Mesenchymal stem cell (in vitro differentiated cells and primary cell): ENCODE data around the gene TMEM138.

Experiments
- DNase-seq: peaks from one replicate; pipeline ENCODE4 v3.0.0-alpha.2; 2013
- H2AFZ ChIP-seq: one replicate; pipeline ENCODE4 v1.6.1; 2013; ENCODE audit warnings: low read depth, mild to moderate bottlenecking, control low read depth, inconsistent platforms, low read length, moderate library complexity
- H2AK5ac ChIP-seq: 2 replicates; pipeline ENCODE4 v1.6.1; 2013; ENCODE audit warnings: low read length, moderate library complexity, mild to moderate bottlenecking, inconsistent platforms; ENCODE audit not compliant: severe bottlenecking
- H2BK120ac ChIP-seq: one replicate; pipeline ENCODE4 v1.6.1; 2013; ENCODE audit warnings: low read depth, mild to moderate bottlenecking, inconsistent platforms, low read length, moderate library complexity
- H2BK12ac ChIP-seq, 2 experiments: one replicate each; pipeline ENCODE4 v1.6.1; 2013; ENCODE audit warnings: inconsistent platforms in 2 of 2, low read length in 2 of 2, mild to moderate bottlenecking in 2 of 2, moderate library complexity in 2 of 2, control low read depth in 1 of 2
- H2BK15ac ChIP-seq: one replicate; pipeline ENCODE4 v1.6.1; 2013; ENCODE audit warnings: mild to moderate bottlenecking, low read depth, inconsistent platforms; ENCODE audit not compliant: poor library complexity, severe bottlenecking
- H2BK5ac ChIP-seq: 2 replicates; pipeline ENCODE4 v1.6.1; 2013; ENCODE audit warnings: low read depth, mild to moderate bottlenecking, low read length, control low read depth, inconsistent platforms; ENCODE audit not compliant: poor library complexity, severe bottlenecking
- H3K14ac ChIP-seq, 2 experiments: one replicate each; pipeline ENCODE4 v1.6.1; 2013; ENCODE audit warnings: inconsistent platforms in 2 of 2, low read length in 2 of 2, control low read depth in 1 of 2, mild to moderate bottlenecking in 1 of 2, moderate library complexity in 1 of 2
- H3K18ac ChIP-seq, 2 experiments: one replicate each; pipeline ENCODE4 v1.6.1; 2013; ENCODE audit warnings: inconsistent platforms in 2 of 2, low read length in 2 of 2, control low read depth in 1 of 2, low read depth in 1 of 2, mild to moderate bottlenecking in 1 of 2
- H3K23ac ChIP-seq, 2 experiments: one replicate each; pipeline ENCODE4 v1.6.1; 2013; ENCODE audit warnings: inconsistent platforms in 2 of 2, low read length in 2 of 2, mild to moderate bottlenecking in 2 of 2, moderate library complexity in 2 of 2, control low read depth in 1 of 2
- H3K27ac ChIP-seq: 2 replicates; pipeline ENCODE4 v1.5.1; 2013; ENCODE audit warnings: mild to moderate bottlenecking, moderate library complexity, low read length, control low read depth, inconsistent platforms; ENCODE audit not compliant: poor library complexity, severe bottlenecking
- H3K27me3 ChIP-seq, 2 experiments: 2 replicates each; pipeline versions ENCODE4 v1.6.1 to v1.7.0; 2013; ENCODE audit warnings: low read length in 2 of 2, mild to moderate bottlenecking in 2 of 2, moderate library complexity in 2 of 2, control low read depth in 1 of 2, inconsistent platforms in 1 of 2; ENCODE audit not compliant: control insufficient read depth in 1 of 2, insufficient read depth in 1 of 2
- H3K36me3 ChIP-seq, 2 experiments: 2 replicates each; pipeline versions ENCODE4 v1.6.1 to v1.7.0; 2013; ENCODE audit warnings: low read length in 2 of 2, control low read depth in 1 of 2, inconsistent platforms in 1 of 2, low read depth in 1 of 2, mild to moderate bottlenecking in 1 of 2; ENCODE audit not compliant: insufficient read depth in 2 of 2, control insufficient read depth in 1 of 2
- H3K4ac ChIP-seq, 2 experiments: one replicate each; pipeline ENCODE4 v1.6.1; 2013; ENCODE audit warnings: inconsistent platforms in 2 of 2, low read length in 2 of 2, mild to moderate bottlenecking in 2 of 2, moderate library complexity in 2 of 2, control low read depth in 1 of 2, low read depth in 1 of 2
- H3K4me1 ChIP-seq: 2 replicates; pipeline ENCODE4 v1.6.1; 2013; ENCODE audit warnings: low read depth, low read length, control low read depth; ENCODE audit not compliant: control insufficient read depth, insufficient read depth
- H3K4me2 ChIP-seq: 2 replicates; pipeline ENCODE4 v1.6.1; 2013; ENCODE audit warnings: low read length, mild to moderate bottlenecking, inconsistent platforms; ENCODE audit not compliant: poor library complexity, severe bottlenecking
- H3K4me3 ChIP-seq, 2 experiments: 2 replicates each; pipeline versions ENCODE4 v1.5.1 to v1.7.0; 2013; ENCODE audit warnings: low read length in 2 of 2, mild to moderate bottlenecking in 2 of 2, control low read depth in 1 of 2, low read depth in 1 of 2; ENCODE audit not compliant: insufficient read depth in 1 of 2
- H3K79me1 ChIP-seq: replicated peaks from 2 replicates; pipeline ENCODE4 v1.6.1; 2013; ENCODE audit warnings: mild to moderate bottlenecking, control low read depth, low read length, inconsistent platforms; ENCODE audit not compliant: poor library complexity, severe bottlenecking
- H3K9ac ChIP-seq: 2 replicates; pipeline ENCODE4 v1.7.0; 2013; ENCODE audit warnings: mild to moderate bottlenecking, low read length, moderate library complexity
- H3K9me3 ChIP-seq: 2 replicates; pipeline ENCODE4 v1.7.0; 2013; ENCODE audit warnings: mild to moderate bottlenecking, low read length; ENCODE audit not compliant: control insufficient read depth
- H4K8ac ChIP-seq: one replicate; pipeline ENCODE4 v1.6.1; 2013; ENCODE audit warnings: inconsistent platforms, mild to moderate bottlenecking, low read length, moderate library complexity
- H4K91ac ChIP-seq: one replicate; pipeline ENCODE4 v1.6.1; 2013; ENCODE audit warnings: mild to moderate bottlenecking, low read length, inconsistent platforms
- WGBS: methylation state at CpG from one replicate; pipeline ENCODE4 v1.1.7; 2013; ENCODE audit warnings: mixed read lengths; 5-methylcytosine and 5-hydroxymethylcytosine counted together

Gene TMEM138

GRCh38 chr11:61359516-61359915, 2.7 kb upstream of the TMEM138 start:
- no peak overlapping the region for H2BK5ac ChIP-seq
- H4K91ac ChIP-seq: no peak overlapping the region
- H3K27me3 ChIP-seq: no peaks in the 10 kb centered on the region
- H3K27ac ChIP-seq: no peak overlapping the region
- H2BK120ac ChIP-seq: no peak overlapping the region
- H3K4me3 ChIP-seq: no peak overlapping the region
- H3K9me3 ChIP-seq: no peaks in the 10 kb centered on the region
- H2AFZ ChIP-seq: no peak overlapping the region
- H3K14ac ChIP-seq: no peak overlapping the region
- H3K4me1 ChIP-seq: no peaks in the 10 kb centered on the region
- 87% methylated on average over 6 of the region's 6 CpGs for WGBS
- peak overlapping the region; percentile 26 for H3K9ac ChIP-seq
- no peak overlapping the region for H2BK12ac ChIP-seq
- no peak overlapping the region for H2BK15ac ChIP-seq
- H3K36me3 ChIP-seq: peaks cover 9 to 41% of the 10 kb centered on the region in 2 experiments
- no peak overlapping the region for H4K8ac ChIP-seq
- no peak for DNase-seq
- no peak overlapping the region for H3K23ac ChIP-seq
- H3K79me1 ChIP-seq: peaks cover 34% of the 10 kb centered on the region
- no peak overlapping the region for H3K18ac ChIP-seq
- no peak overlapping the region for H3K4ac ChIP-seq
- H3K4me2 ChIP-seq: no peak overlapping the region
- no peak overlapping the region for H2AK5ac ChIP-seq

GRCh38 chr11:61361237-61361740, 885 bp upstream of the TMEM138 start:
- no peak overlapping the region for H4K91ac ChIP-seq
- H3K27ac ChIP-seq: peak overlapping the region; percentile 99
- peak overlapping the region; percentile 78 to 93 for H3K4me3 ChIP-seq
- H2BK5ac ChIP-seq: no peak overlapping the region
- peak overlapping the region in 1 of 2 experiments; percentile 60 for H3K4ac ChIP-seq
- H4K8ac ChIP-seq: no peak overlapping the region
- no peak for DNase-seq
- peak overlapping the region; percentile 85 for H3K4me2 ChIP-seq
- peaks cover 12 to 46% of the 10 kb centered on the region in 2 experiments for H3K36me3 ChIP-seq
- H2BK120ac ChIP-seq: no peak overlapping the region
- H3K23ac ChIP-seq: peak overlapping the region in 1 of 2 experiments; percentile 77
- H3K79me1 ChIP-seq: peaks cover 34% of the 10 kb centered on the region
- H3K9ac ChIP-seq: peak overlapping the region; percentile 97
- no peak overlapping the region for H2BK12ac ChIP-seq
- no peak overlapping the region for H3K14ac ChIP-seq
- no peak overlapping the region for H2AK5ac ChIP-seq
- no peak overlapping the region for H3K18ac ChIP-seq
- peak overlapping the region; percentile 36 for H2AFZ ChIP-seq
- 4% methylated on average over 22 of the region's 22 CpGs for WGBS
- H3K9me3 ChIP-seq: no peaks in the 10 kb centered on the region
- no peak overlapping the region for H2BK15ac ChIP-seq
- H3K4me1 ChIP-seq: no peaks in the 10 kb centered on the region
- H3K27me3 ChIP-seq: no peaks in the 10 kb centered on the region

DNA sequence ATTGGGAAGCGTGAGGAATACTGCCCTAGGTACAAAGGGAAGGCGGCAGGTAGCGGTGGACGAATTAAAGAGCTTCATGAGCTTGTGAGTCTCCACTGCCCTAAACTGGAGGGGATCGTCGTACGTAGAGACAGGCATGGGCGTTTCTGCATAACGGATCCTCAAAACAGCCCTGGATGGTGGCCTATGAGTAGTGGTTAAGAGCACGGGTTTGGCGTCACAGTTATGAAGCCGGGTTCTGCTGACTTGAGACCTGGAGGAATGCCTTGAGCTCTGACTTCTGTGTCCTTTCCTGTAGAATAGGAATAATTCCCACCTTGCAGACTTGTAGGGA, 335 bp downstream of the TMEM138 start:
- peak overlapping the region; percentile 90 for H3K4me2 ChIP-seq
- peak overlapping the region in 1 of 2 experiments; percentile 96 for H3K14ac ChIP-seq
- peak overlapping the region; percentile 99 for H3K27ac ChIP-seq
- H2BK12ac ChIP-seq: peak overlapping the region in 1 of 2 experiments; percentile 61
- no peak overlapping the region for H2AK5ac ChIP-seq
- peaks cover 20 to 47% of the 10 kb centered on the region in 2 experiments for H3K36me3 ChIP-seq
- H2BK15ac ChIP-seq: peak overlapping the region; percentile 45
- H3K4me1 ChIP-seq: peaks cover 3% of the 10 kb centered on the region
- peak overlapping the region; percentile 80 for H2BK120ac ChIP-seq
- peak; percentile 71 for DNase-seq
- peak overlapping the region; percentile 78 to 93 for H3K4me3 ChIP-seq
- H3K9ac ChIP-seq: peak overlapping the region; percentile 97
- peak overlapping the region; percentile 93 for H4K8ac ChIP-seq
- H2BK5ac ChIP-seq: no peak overlapping the region
- H3K4ac ChIP-seq: peak overlapping the region; percentile 45 to 88
- no peak overlapping the region for H3K23ac ChIP-seq
- H4K91ac ChIP-seq: peak overlapping the region; percentile 79
- H3K79me1 ChIP-seq: peaks cover 36% of the 10 kb centered on the region
- WGBS: 2% methylated on average over 12 of the region's 12 CpGs
- peak overlapping the region; percentile 55 to 67 for H3K18ac ChIP-seq
- no peaks in the 10 kb centered on the region for H3K27me3 ChIP-seq
- H2AFZ ChIP-seq: no peak overlapping the region
- no peaks in the 10 kb centered on the region for H3K9me3 ChIP-seq

DNA sequence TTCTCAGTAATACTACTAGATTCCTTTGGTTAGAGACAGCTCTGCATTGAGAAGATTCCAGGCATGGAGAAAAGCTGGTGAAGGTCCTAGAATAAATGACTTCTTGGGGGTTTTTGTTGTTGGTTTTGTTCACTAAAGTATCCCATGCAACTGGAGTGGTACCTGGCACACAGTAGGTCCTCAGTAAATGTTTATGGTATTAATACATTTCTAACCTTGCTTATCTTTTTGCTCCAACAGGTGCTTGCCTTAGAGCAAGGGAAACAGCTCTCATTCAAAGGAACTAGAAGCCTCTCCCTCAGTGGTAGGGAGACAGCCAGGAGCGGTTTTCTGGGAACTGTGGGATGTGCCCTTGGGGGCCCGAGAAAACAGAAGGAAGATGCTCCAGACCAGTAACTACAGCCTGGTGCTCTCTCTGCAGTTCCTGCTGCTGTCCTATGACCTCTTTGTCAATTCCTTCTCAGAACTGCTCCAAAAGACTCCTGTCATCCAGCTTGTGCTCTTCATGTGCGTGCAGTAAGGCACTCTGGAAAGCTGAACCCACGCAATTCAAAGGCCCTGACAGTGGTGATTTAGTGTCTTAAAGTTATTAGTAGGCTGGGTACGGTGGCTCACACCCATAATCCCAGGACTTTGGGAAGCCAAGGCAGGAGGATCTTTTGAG, 2.0 kb downstream of the TMEM138 start:
- H3K9ac ChIP-seq: peak overlapping the region; percentile 7
- H2BK12ac ChIP-seq: no peak overlapping the region

More for the DNA sequence above, 2.0 kb downstream of the TMEM138 start:
- peaks cover 31 to 58% of the 10 kb centered on the region in 2 experiments for H3K36me3 ChIP-seq
- no peak overlapping the region for H3K14ac ChIP-seq
- no peak overlapping the region for H3K4me2 ChIP-seq
- H3K9me3 ChIP-seq: no peaks in the 10 kb centered on the region
- H2BK120ac ChIP-seq: no peak overlapping the region
- DNase-seq: no peak
- no peaks in the 10 kb centered on the region for H3K27me3 ChIP-seq
- H3K4me3 ChIP-seq: peak overlapping the region in 1 of 2 experiments; percentile 93
- H3K4ac ChIP-seq: no peak overlapping the region
- H3K4me1 ChIP-seq: peaks cover 3% of the 10 kb centered on the region
- 98% methylated on average over 5 of the region's 5 CpGs for WGBS
- H2BK15ac ChIP-seq: no peak overlapping the region
- peaks cover 33% of the 10 kb centered on the region for H3K79me1 ChIP-seq
- H2AK5ac ChIP-seq: no peak overlapping the region
- no peak overlapping the region for H3K27ac ChIP-seq
- H3K23ac ChIP-seq: peak overlapping the region in 1 of 2 experiments; percentile 9
- H4K8ac ChIP-seq: no peak overlapping the region
- no peak overlapping the region for H4K91ac ChIP-seq
- no peak overlapping the region for H3K18ac ChIP-seq
- H2AFZ ChIP-seq: no peak overlapping the region
- no peak overlapping the region for H2BK5ac ChIP-seq
